ENCODE measurements around the gene SIGLEC10.

Gene SIGLEC10

DNA sequence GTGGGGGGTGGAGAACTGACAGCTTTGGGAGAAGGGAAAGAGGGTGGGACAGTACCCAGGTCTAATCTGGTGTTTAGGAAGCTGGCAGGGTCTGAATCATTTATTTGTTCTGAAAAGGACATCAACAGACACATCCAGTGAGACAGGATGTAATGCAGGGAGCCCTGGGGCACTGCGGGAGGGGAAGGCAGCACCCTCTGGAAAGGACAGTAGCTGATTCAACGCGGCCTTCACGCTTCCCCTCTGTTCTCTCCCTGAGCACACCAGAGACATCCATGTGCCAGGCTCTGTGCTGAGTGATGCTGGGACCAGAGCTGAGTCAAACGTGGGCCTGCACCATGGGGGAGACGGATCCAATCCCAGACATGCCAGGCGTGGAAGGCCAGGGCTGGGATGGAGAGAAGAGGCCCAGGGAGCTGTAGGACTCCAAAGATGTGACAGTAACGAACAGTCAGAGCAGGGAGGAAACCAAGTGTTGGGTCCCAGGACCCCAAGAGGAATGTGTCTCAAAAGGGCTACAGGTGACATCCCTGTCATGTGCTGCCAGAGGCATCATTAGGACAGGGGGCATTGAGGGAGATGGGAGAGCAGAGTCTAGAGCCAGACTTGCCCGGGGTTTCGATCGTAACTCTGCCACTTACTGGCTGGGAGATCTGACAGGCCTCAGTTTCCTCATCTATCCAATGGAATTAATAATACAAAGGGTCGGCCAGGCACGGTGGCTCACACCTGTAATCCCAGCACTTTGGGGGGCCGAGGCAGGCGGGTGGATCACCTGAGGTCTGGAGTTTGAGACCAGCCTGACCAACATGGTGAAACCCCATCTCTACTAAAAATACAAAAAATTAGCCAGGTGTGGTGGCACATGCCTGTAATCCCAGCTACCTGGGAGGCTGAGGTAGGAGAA, 53.0 kb downstream of the SIGLEC10 start:
- no peak for DNase-seq

DNA sequence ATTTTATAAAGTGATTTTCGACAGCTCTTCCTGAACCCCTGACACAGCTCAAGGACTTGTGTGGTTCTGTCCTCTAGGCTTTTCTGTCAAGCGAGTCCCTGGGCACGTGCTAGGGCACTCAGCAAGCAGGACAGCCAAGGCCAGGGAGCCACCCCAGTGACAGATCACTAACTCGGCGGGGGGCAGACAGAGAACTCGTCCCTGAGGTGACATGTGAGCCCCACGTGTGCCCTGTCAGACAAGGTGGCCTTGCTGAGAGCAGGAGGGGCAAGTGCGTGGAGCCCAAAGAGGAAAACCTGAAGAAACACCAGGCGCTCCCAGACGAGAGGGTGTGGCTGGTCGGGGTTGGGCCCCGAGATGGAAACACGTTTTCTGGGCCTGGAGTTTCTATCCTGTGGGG, 56.2 kb downstream of the SIGLEC10 start:
- no peak for DNase-seq

Measured in CD4-positive, alpha-beta T cell treated with Interleukin-12 subunit alpha and Interleukin-12 subunit beta, for 1 hour (primary cell).